Activated naive CD8-positive, alpha-beta T cell treated with anti-CD3 and anti-CD28 coated beads, Interleukin-2, amount 50 U/mL, for 24 hours (primary cell): ENCODE results near the gene CHI3L1.

Experiments used
- ATAC-seq: fragments of 150-1000 bp; cut with Tn5 transposase; one replicate; pipeline ENCODE4 v1.10.0; 2021
- DNase-seq: peaks from one replicate; pipeline ENCODE4 v3.0.0; 2021
- H3K27ac Mint-ChIP-seq: one replicate; pipeline ENCODE4 v1.8.0; 2021; ENCODE audit warnings: mild to moderate bottlenecking, mixed read lengths
- H3K27me3 Mint-ChIP-seq: one replicate; pipeline ENCODE4 v1.8.0; 2021; ENCODE audit warnings: mixed read lengths
- H3K36me3 Mint-ChIP-seq: one replicate; pipeline ENCODE4 v1.8.0; 2021; ENCODE audit warnings: low read depth, mixed read lengths
- H3K4me1 Mint-ChIP-seq: one replicate; pipeline ENCODE4 v1.8.0; 2021; ENCODE audit warnings: mixed read lengths
- H3K4me3 Mint-ChIP-seq: one replicate; pipeline ENCODE4 v1.8.0; 2021; ENCODE audit warnings: mild to moderate bottlenecking, moderate library complexity, mixed read lengths
- H3K9me3 Mint-ChIP-seq: one replicate; pipeline ENCODE4 v1.8.0; 2021; ENCODE audit warnings: mixed read lengths

The CHI3L1 gene

GRCh38 chr1:203214871-203215270 is 28.4 kb upstream of the CHI3L1 start:
- Mint-ChIP-seq H3K4me3 (no peak overlapping the region), H3K27me3 (peaks cover 7% of the 10 kb centered on the region), H3K36me3 (no peaks in the 10 kb centered on the region), H3K4me1 (no peaks in the 10 kb centered on the region), H3K9me3 (no peaks in the 10 kb centered on the region), H3K27ac (no peak overlapping the region)
- ATAC-seq (no peak), DNase-seq (no peak)

GRCh38 chr1:203213126-203213525 is 26.6 kb upstream of the CHI3L1 start:
- ATAC-seq (no peak), DNase-seq (no peak)
- no peak overlapping the region for H3K27ac Mint-ChIP-seq
- no peaks in the 10 kb centered on the region for H3K4me1 Mint-ChIP-seq
- no peaks in the 10 kb centered on the region for H3K9me3 Mint-ChIP-seq
- H3K4me3 Mint-ChIP-seq = no peak overlapping the region
- H3K27me3 Mint-ChIP-seq = peaks cover 7% of the 10 kb centered on the region
- no peaks in the 10 kb centered on the region for H3K36me3 Mint-ChIP-seq

- H3K4me3 Mint-ChIP-seq = no peak overlapping the region
- no peaks in the 10 kb centered on the region for H3K4me1 Mint-ChIP-seq
- peaks cover 6% of the 10 kb centered on the region for H3K27me3 Mint-ChIP-seq
- DNase-seq (no peak), ATAC-seq (no peak)
- no peaks in the 10 kb centered on the region for H3K9me3 Mint-ChIP-seq
- no peaks in the 10 kb centered on the region for H3K36me3 Mint-ChIP-seq
- no peak overlapping the region for H3K27ac Mint-ChIP-seq
These were observed 25.3 kb upstream of the CHI3L1 start for GRCh38 chr1:203211812-203212211.

GRCh38 chr1:203210988-203211387 is 24.5 kb upstream of the CHI3L1 start:
- Mint-ChIP-seq H3K27ac (no peak overlapping the region), H3K9me3 (no peaks in the 10 kb centered on the region), H3K36me3 (no peaks in the 10 kb centered on the region), H3K27me3 (peaks cover 2% of the 10 kb centered on the region), H3K4me3 (no peak overlapping the region), H3K4me1 (no peaks in the 10 kb centered on the region)
- ATAC-seq (no peak), DNase-seq (no peak)

GRCh38 chr1:203210350-203210749 is 23.8 kb upstream of the CHI3L1 start:
- Mint-ChIP-seq H3K4me3 (no peak overlapping the region), H3K36me3 (no peaks in the 10 kb centered on the region), H3K4me1 (no peaks in the 10 kb centered on the region)

GRCh38 chr1:203208181-203208580 is 21.7 kb upstream of the CHI3L1 start:
- ATAC-seq (no peak), DNase-seq (no peak)
- no peaks in the 10 kb centered on the region for H3K9me3 Mint-ChIP-seq
- no peaks in the 10 kb centered on the region for H3K4me1 Mint-ChIP-seq
- peaks cover 2% of the 10 kb centered on the region for H3K27me3 Mint-ChIP-seq
- H3K27ac Mint-ChIP-seq = no peak overlapping the region
- no peaks in the 10 kb centered on the region for H3K36me3 Mint-ChIP-seq
- no peak overlapping the region for H3K4me3 Mint-ChIP-seq

More at GRCh38 chr1:203210350-203210749, 23.8 kb upstream of the CHI3L1 start:
- H3K27ac Mint-ChIP-seq = no peak overlapping the region
- ATAC-seq (no peak), DNase-seq (no peak)
- peaks cover 2% of the 10 kb centered on the region for H3K27me3 Mint-ChIP-seq
- no peaks in the 10 kb centered on the region for H3K9me3 Mint-ChIP-seq

- Mint-ChIP-seq H3K27me3 (peaks cover 2% of the 10 kb centered on the region), H3K9me3 (no peaks in the 10 kb centered on the region), H3K36me3 (no peaks in the 10 kb centered on the region), H3K4me3 (no peak overlapping the region), H3K4me1 (no peaks in the 10 kb centered on the region), H3K27ac (no peak overlapping the region)
- no peak for ATAC-seq
- DNase-seq = no peak
These were observed 21.2 kb upstream of the CHI3L1 start for GRCh38 chr1:203207751-203208150.

GRCh38 chr1:203206129-203206687 is 19.7 kb upstream of the CHI3L1 start:
- Mint-ChIP-seq H3K9me3 (no peaks in the 10 kb centered on the region), H3K27me3 (peaks cover 5% of the 10 kb centered on the region), H3K4me3 (no peak overlapping the region), H3K4me1 (no peaks in the 10 kb centered on the region), H3K27ac (no peak overlapping the region), H3K36me3 (no peaks in the 10 kb centered on the region)
- no peak for ATAC-seq
- DNase-seq = no peak

- H3K27me3 Mint-ChIP-seq = peaks cover 5% of the 10 kb centered on the region
- DNase-seq (no peak), ATAC-seq (no peak)
- H3K9me3 Mint-ChIP-seq = no peaks in the 10 kb centered on the region
- H3K4me3 Mint-ChIP-seq = no peak overlapping the region
- no peak overlapping the region for H3K27ac Mint-ChIP-seq
- no peaks in the 10 kb centered on the region for H3K4me1 Mint-ChIP-seq
- no peaks in the 10 kb centered on the region for H3K36me3 Mint-ChIP-seq
These were observed 18.3 kb upstream of the CHI3L1 start for GRCh38 chr1:203204756-203205155.

- Mint-ChIP-seq H3K4me3 (no peak overlapping the region), H3K27me3 (peaks cover 5% of the 10 kb centered on the region), H3K9me3 (no peaks in the 10 kb centered on the region), H3K27ac (no peak overlapping the region), H3K4me1 (peaks cover 3% of the 10 kb centered on the region), H3K36me3 (no peaks in the 10 kb centered on the region)
- no peak for ATAC-seq
- DNase-seq = no peak
These were observed 16.1 kb upstream of the CHI3L1 start for GRCh38 chr1:203202431-203203245.

- H3K36me3 Mint-ChIP-seq = no peaks in the 10 kb centered on the region
- H3K27ac Mint-ChIP-seq = no peak overlapping the region
- peaks cover 6% of the 10 kb centered on the region for H3K27me3 Mint-ChIP-seq
- peaks cover 5% of the 10 kb centered on the region for H3K4me1 Mint-ChIP-seq
- H3K9me3 Mint-ChIP-seq = no peaks in the 10 kb centered on the region
- no peak overlapping the region for H3K4me3 Mint-ChIP-seq
- DNase-seq (no peak), ATAC-seq (no peak)
These were observed 15.2 kb upstream of the CHI3L1 start for GRCh38 chr1:203201516-203202205.

GRCh38 chr1:203200916-203201315 is 14.4 kb upstream of the CHI3L1 start:
- ATAC-seq (no peak), DNase-seq (no peak)
- H3K27me3 Mint-ChIP-seq = peaks cover 6% of the 10 kb centered on the region
- no peak overlapping the region for H3K4me3 Mint-ChIP-seq
- no peaks in the 10 kb centered on the region for H3K9me3 Mint-ChIP-seq
- H3K27ac Mint-ChIP-seq = no peak overlapping the region
- no peaks in the 10 kb centered on the region for H3K36me3 Mint-ChIP-seq
- H3K4me1 Mint-ChIP-seq = peaks cover 5% of the 10 kb centered on the region

- Mint-ChIP-seq H3K9me3 (no peaks in the 10 kb centered on the region), H3K4me1 (peaks cover 5% of the 10 kb centered on the region), H3K27me3 (peaks cover 6% of the 10 kb centered on the region), H3K4me3 (no peak overlapping the region), H3K36me3 (no peaks in the 10 kb centered on the region), H3K27ac (no peak overlapping the region)
- no peak for DNase-seq
- no peak for ATAC-seq
These were observed 13.5 kb upstream of the CHI3L1 start for GRCh38 chr1:203199816-203200571.

- no peak for DNase-seq
- no peaks in the 10 kb centered on the region for H3K36me3 Mint-ChIP-seq
- peaks cover 5% of the 10 kb centered on the region for H3K4me1 Mint-ChIP-seq
- no peaks in the 10 kb centered on the region for H3K9me3 Mint-ChIP-seq
- H3K27ac Mint-ChIP-seq = no peak overlapping the region
- H3K27me3 Mint-ChIP-seq = peaks cover 6% of the 10 kb centered on the region
- H3K4me3 Mint-ChIP-seq = no peak overlapping the region
- ATAC-seq = no peak
These were observed 12.9 kb upstream of the CHI3L1 start for GRCh38 chr1:203199481-203199815.
